ENCODE data around the gene LY6G5B.

- TF ChIP-seq CTCF (IDR thresholded peaks at IDR 0.05) (no peak), FOXM1 (IDR thresholded peaks at IDR 0.05; ENCODE audit: low read depth) (no peak), NFIC (IDR thresholded peaks at IDR 0.05; ENCODE audit: borderline replicate concordance) (no peak)
Measured at GRCh38 chr6:31624070-31624469, 45.7 kb upstream of the LY6G5B start.

Measured in SK-N-SH (cell line).